Measurements from ENCODE around the gene PARVA.

Gene PARVA

DNA sequence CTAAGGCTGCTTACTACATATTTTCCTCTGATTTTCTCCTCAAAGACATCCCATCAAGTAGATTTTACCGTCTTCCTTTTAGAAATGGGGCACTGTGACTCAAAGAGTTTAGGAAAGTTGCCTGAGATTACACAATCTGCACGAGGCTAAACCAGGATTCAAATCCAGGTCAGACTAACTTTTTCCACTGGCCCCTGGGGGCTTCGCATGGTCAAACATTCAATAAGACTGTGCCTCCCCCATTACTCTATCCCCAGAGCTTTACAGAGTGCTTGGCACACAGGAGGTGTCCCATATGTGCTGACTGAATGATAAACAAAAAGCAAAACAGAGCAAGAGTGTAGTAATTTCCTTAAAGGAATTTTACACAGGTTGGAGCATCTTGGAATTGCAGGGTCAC lies 178.8 kb downstream of the PARVA start:
- Histone ChIP-seq H3K4me1 (ENCODE audit: insufficient read depth, low read length) (peaks cover 20% of the 10 kb centered on the region), H3K27me3 (ENCODE audit: insufficient read depth, low read length) (no peaks in the 10 kb centered on the region), H3K4me3 (ENCODE audit: low read length) (peak overlapping the region; percentile 11; the same call in 1 of the 2 replicates), H3K9me3 (ENCODE audit: insufficient read depth, low read depth, low read length) (no peaks in the 10 kb centered on the region; the same call in 1 of the 2 replicates), H3K27ac (ENCODE audit: low read length) (no peak overlapping the region), H3K9ac (ENCODE audit: low read depth, low read length) (peak overlapping the region; percentile 27; the same call in 1 of the 2 replicates), H3K36me3 (ENCODE audit: insufficient read depth, low read depth, low read length) (no peaks in the 10 kb centered on the region)

DNA sequence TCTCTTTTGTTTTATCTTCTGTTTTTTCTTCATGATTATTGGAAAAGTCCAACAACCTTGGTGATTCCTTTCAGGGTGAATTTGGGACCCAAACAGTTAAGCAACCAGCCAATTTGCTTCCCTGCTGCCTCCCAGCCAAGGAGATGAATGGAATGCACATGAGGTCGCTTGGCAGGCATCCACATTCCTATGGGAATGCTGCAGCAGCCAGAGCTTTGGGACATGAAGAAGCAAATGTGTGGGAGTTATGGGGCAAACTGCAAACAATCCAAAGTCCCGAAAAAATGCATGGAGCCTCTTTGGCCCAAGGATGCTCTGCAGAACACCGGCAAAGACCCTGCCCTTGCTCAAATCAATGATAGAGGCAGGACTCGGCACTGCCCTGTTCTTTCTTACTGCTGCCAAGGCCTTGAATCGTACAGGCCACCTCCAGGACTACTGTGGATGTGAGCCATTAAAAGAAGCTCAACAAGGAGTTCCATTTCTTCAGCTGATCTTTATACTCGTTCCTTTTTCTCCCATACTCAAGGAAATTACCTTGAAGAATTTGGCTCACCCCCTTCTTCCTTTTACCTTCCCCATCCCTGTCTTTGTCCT lies 179.5 kb downstream of the PARVA start:
- Histone ChIP-seq H3K4me1 (ENCODE audit: insufficient read depth, low read length) (peaks cover 20% of the 10 kb centered on the region), H3K27me3 (ENCODE audit: insufficient read depth, low read length) (no peaks in the 10 kb centered on the region), H3K4me3 (ENCODE audit: low read length) (peak overlapping the region; percentile 42; the same call in 1 of the 2 replicates), H3K9me3 (ENCODE audit: insufficient read depth, low read depth, low read length) (no peaks in the 10 kb centered on the region; the same call in 1 of the 2 replicates), H3K27ac (ENCODE audit: low read length) (no peak overlapping the region), H3K9ac (ENCODE audit: low read depth, low read length) (peak overlapping the region; percentile 39; the same call in 1 of the 2 replicates), H3K36me3 (ENCODE audit: insufficient read depth, low read depth, low read length) (no peaks in the 10 kb centered on the region)

DNA sequence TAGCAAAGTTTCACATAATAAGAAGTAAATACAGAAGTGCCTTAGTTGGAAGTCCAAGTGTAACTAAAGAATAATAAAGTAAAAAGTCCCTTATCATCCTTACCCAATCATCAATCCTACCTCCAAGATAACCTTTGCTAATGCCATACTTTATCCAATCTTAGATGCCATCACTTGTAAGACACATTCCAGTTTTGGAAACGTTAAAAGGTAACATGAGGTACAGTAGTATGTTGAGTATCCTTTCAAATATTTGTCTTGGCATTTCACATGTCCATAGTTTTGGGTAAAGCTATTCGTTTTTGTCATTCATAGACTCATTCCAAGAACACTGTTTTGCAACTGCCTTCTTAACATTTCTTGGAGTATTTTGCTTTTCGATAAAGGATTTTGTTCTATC lies 181.6 kb downstream of the PARVA start:
- Histone ChIP-seq H3K9ac (ENCODE audit: low read depth, low read length) (no peak overlapping the region), H3K9me3 (ENCODE audit: insufficient read depth, low read depth, low read length) (no peaks in the 10 kb centered on the region; the same call in 1 of the 2 replicates), H3K4me3 (ENCODE audit: low read length) (no peak overlapping the region), H3K27ac (ENCODE audit: low read length) (no peak overlapping the region), H3K27me3 (ENCODE audit: insufficient read depth, low read length) (no peaks in the 10 kb centered on the region), H3K4me1 (ENCODE audit: insufficient read depth, low read length) (peaks cover 20% of the 10 kb centered on the region), H3K36me3 (ENCODE audit: insufficient read depth, low read depth, low read length) (no peaks in the 10 kb centered on the region)

DNA sequence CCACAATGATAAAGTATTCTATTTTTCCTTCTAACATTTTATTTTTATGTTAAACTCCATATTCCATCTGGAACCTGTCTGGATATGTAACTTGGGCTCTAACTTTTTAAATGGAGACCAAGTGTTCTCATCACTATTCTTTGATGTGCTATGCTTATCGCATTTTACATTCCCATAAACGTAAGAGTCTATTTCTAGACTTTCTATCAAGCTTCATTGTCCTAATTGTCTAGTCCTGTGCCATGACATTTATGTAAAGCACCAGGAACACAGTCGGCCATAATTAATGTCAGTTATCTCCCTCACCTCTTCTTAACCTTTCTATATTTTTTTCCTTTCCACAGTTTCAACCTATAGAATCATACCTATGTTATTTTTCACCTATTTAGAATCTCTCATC lies 183.0 kb downstream of the PARVA start:
- no peak overlapping the region for H3K9ac ChIP-seq (ENCODE audit: low read depth, low read length)
- no peak overlapping the region for H3K4me3 ChIP-seq (ENCODE audit: low read length)
- H3K9me3 ChIP-seq (ENCODE audit: insufficient read depth, low read depth, low read length), result no peaks in the 10 kb centered on the region
- H3K27ac ChIP-seq (ENCODE audit: low read length), result no peak overlapping the region
- peaks cover 20% of the 10 kb centered on the region for H3K4me1 ChIP-seq (ENCODE audit: insufficient read depth, low read length)
- H3K36me3 ChIP-seq (ENCODE audit: insufficient read depth, low read depth, low read length), result no peaks in the 10 kb centered on the region
- H3K27me3 ChIP-seq (ENCODE audit: insufficient read depth, low read length), result no peaks in the 10 kb centered on the region

DNA sequence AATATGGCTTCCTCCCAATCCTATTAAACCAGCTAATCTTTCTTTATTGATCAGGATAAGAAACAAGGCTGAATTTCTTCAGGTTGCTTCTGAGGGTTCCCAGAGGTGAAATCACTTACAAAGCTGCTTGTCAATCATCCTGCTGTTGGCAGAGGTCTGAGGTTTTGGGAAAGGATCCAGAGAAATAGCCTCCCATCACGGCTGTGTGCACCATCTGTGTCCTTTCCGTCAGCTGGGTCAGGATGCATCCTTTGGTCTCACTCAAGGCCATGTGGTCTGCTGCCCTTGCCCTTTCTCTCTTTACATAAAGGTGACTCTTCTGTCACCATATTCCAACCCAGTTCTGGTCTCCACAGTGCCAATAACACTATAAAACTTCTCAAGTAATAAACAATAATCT lies 183.5 kb downstream of the PARVA start:
- Histone ChIP-seq H3K4me1 (ENCODE audit: insufficient read depth, low read length) (peaks cover 18% of the 10 kb centered on the region), H3K9ac (ENCODE audit: low read depth, low read length) (no peak overlapping the region), H3K4me3 (ENCODE audit: low read length) (no peak overlapping the region), H3K36me3 (ENCODE audit: insufficient read depth, low read depth, low read length) (no peaks in the 10 kb centered on the region), H3K27ac (ENCODE audit: low read length) (no peak overlapping the region), H3K27me3 (ENCODE audit: insufficient read depth, low read length) (no peaks in the 10 kb centered on the region), H3K9me3 (ENCODE audit: insufficient read depth, low read depth, low read length) (no peaks in the 10 kb centered on the region)

DNA sequence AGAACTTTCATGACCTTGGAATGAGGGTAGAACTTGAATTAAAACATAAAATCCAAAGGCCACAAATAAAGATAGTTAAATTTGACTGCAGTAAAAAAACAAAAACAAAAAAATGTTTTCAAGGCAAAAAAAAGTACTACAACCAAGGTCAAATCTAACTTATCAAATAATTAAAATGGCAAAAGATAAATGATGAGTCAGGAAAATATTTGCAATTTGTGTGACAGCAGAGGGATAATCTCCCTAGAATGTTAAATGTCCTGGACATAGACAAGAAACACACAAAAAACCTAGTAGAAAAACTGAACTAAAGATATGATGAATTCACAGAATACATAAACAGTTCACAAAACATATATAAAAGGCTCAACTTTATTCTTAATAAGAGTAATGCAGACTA lies 186.6 kb downstream of the PARVA start:
- Histone ChIP-seq H3K4me1 (ENCODE audit: insufficient read depth, low read length) (no peaks in the 10 kb centered on the region), H3K4me3 (ENCODE audit: low read length) (no peak overlapping the region), H3K9me3 (ENCODE audit: insufficient read depth, low read depth, low read length) (no peaks in the 10 kb centered on the region), H3K9ac (ENCODE audit: low read depth, low read length) (no peak overlapping the region), H3K36me3 (ENCODE audit: insufficient read depth, low read depth, low read length) (no peaks in the 10 kb centered on the region), H3K27ac (ENCODE audit: low read length) (no peak overlapping the region), H3K27me3 (ENCODE audit: insufficient read depth, low read length) (no peaks in the 10 kb centered on the region)

DNA sequence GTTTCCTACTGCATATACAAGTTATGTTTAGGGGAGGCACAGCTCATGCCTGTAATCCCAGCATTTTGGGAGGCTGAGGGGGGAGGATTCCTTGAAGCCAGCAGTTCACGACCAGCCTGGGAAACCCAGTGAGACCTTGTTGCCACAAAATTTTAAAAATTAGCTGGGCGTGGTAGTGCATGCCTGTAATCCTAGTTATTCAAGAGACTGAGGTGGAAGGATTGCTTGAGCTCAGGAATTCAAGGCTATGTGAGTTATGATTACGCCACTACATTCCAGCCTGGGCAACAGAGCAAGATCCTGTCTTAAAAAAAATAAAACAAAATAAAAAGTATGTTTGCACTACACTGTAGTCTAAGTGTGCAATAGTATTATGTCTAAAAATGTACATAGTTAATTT lies 188.0 kb downstream of the PARVA start:
- no peaks in the 10 kb centered on the region for H3K9me3 ChIP-seq (ENCODE audit: insufficient read depth, low read depth, low read length)

DNA sequence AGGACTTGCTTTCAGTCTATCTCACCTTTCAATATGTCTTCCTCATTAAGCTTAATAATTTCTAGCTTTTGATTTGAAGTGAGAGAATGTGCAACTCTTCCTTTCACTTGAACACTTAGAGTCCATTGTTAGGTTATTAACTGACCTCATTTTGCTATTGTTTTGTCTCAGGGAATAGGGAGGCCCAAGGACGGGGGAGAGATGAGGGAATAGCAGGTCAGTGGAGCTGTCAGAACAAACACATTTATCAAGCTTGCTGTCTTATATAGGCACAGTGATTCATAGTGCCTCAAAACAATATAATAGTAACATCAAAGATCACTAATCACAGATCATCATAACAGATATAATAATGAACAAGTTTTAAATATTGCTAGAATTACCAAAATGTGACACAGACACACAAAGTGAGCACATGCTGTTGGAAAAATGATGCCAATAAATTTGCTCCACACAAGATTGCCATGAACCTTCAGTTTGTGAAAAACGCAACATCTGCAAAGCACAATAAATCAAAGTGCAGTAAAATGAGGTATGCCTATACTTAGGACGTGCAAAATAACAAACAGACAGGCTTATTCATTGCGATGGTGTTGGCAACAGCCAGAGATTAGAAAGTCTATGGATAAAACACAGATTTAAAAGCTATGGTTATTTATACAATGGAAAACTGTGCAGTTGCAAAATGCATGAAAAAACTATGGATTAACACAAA lies 190.5 kb downstream of the PARVA start:
- Histone ChIP-seq H3K4me3 (ENCODE audit: low read length) (no peak overlapping the region), H3K9me3 (ENCODE audit: insufficient read depth, low read depth, low read length) (no peaks in the 10 kb centered on the region), H3K36me3 (ENCODE audit: insufficient read depth, low read depth, low read length) (no peaks in the 10 kb centered on the region), H3K4me1 (ENCODE audit: insufficient read depth, low read length) (no peaks in the 10 kb centered on the region), H3K27me3 (ENCODE audit: insufficient read depth, low read length) (no peaks in the 10 kb centered on the region), H3K27ac (ENCODE audit: low read length) (no peak overlapping the region), H3K9ac (ENCODE audit: low read depth, low read length) (no peak overlapping the region)

More for the DNA sequence above, 188.0 kb downstream of the PARVA start:
- no peak overlapping the region for H3K27ac ChIP-seq (ENCODE audit: low read length)
- H3K9ac ChIP-seq (ENCODE audit: low read depth, low read length), result no peak overlapping the region
- H3K27me3 ChIP-seq (ENCODE audit: insufficient read depth, low read length), result no peaks in the 10 kb centered on the region
- no peaks in the 10 kb centered on the region for H3K36me3 ChIP-seq (ENCODE audit: insufficient read depth, low read depth, low read length)
- no peaks in the 10 kb centered on the region for H3K4me1 ChIP-seq (ENCODE audit: insufficient read depth, low read length)
- H3K4me3 ChIP-seq (ENCODE audit: low read length), result no peak overlapping the region

DNA sequence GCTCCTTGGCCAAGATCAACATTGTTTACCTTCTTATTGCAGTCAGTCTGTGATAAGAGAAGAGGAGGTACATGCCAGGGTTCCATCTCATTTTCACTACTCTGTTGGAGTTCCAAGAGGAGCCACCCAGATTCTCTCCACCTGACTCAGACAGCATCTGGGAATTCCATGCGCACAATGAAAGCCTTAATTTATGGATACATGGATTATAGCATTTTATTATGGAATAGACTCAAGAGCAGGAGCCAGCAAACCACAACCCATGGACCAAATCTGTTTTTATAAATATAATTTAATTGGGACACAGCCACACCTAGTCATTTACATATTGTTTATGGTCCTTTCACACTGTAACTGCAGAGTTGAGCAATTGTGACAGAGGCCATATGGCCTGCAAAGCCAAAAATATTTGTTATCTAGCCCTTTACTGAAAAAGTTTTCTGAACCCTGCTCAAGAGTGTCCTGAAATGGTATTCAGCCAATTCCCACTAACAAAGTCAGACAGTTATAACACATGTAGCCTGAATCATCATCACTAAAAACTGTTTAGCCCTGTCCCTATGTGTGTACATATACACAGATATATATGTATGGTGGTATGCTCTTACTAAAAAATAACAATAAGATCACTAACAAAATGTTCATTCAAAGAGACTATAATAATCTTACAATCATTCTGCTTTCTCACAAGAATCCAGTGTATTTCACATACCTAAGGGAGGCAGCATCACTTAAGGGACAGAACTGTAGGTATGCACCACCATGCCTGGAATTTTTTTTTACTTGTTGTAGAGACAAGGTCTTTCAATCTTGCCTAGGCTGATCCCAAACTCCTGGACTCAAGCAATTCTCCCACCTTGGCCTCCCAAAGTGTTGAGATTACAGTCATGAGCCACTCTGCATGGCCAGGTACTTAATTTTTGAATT lies 192.4 kb downstream of the PARVA start:
- Histone ChIP-seq H3K27me3 (ENCODE audit: insufficient read depth, low read length) (no peaks in the 10 kb centered on the region), H3K4me3 (ENCODE audit: low read length) (no peak overlapping the region), H3K9ac (ENCODE audit: low read depth, low read length) (no peak overlapping the region), H3K4me1 (ENCODE audit: insufficient read depth, low read length) (no peaks in the 10 kb centered on the region), H3K36me3 (ENCODE audit: insufficient read depth, low read depth, low read length) (no peaks in the 10 kb centered on the region), H3K9me3 (ENCODE audit: insufficient read depth, low read depth, low read length) (no peaks in the 10 kb centered on the region), H3K27ac (ENCODE audit: low read length) (no peak overlapping the region)

DNA sequence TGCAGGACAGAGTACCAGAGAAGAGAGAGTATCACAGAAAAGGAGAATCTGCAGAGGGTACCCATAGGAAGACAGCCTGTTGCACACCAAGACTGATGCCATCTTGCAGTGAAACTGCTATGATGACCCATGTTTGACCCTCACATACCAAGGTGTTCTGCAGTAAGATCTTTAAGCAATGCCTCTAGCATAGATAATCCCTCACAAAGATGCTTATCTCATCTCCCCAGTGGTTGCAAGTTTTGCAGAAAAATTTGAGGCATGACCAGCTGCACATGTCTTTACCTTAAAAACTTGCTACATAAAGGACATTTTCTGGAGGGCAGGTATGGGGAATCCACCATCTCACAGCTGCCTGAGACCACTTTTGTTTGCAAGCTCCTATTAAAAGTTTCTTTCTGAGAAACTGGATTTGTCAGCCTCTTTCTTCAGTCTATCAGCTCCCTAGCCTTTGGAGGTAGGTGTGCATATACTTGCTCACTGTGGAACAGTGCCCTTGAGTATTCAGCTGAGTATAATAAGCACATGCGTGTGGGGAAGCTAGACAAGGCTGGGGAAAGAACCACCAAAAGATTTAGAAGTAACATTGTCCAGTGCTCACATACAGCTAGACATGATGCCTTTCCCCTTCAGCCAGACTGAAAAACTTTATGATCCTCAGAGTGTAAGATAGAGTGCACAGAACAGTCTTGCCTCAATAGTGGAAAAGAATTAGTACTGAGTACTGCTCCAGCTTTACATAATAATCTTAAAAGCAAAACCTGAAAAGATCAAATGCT lies 196.5 kb downstream of the PARVA start:
- no peak overlapping the region for H3K27ac ChIP-seq (ENCODE audit: low read length)
- no peaks in the 10 kb centered on the region; the same call in 1 of the 2 replicates for H3K4me1 ChIP-seq (ENCODE audit: insufficient read depth, low read length)
- H3K4me3 ChIP-seq (ENCODE audit: low read length), result no peak overlapping the region
- H3K36me3 ChIP-seq (ENCODE audit: insufficient read depth, low read depth, low read length), result no peaks in the 10 kb centered on the region
- no peaks in the 10 kb centered on the region for H3K27me3 ChIP-seq (ENCODE audit: insufficient read depth, low read length)
- no peak overlapping the region for H3K9ac ChIP-seq (ENCODE audit: low read depth, low read length)
- H3K9me3 ChIP-seq (ENCODE audit: insufficient read depth, low read depth, low read length), result no peaks in the 10 kb centered on the region
